Putamen (tissue), 1 donor: ENCODE results near the gene CSNK1A1.
"Not testable (repeated sequence)": the region's sequence is repeated elsewhere in the genome, so short reads cannot be mapped to it uniquely, and the experiment has no call there.

Source experiments
- DNase-seq: peaks from one replicate; pipeline ENCODE4 v3.0.0-alpha.2; 2016; ENCODE audit warnings: low spot score

Gene CSNK1A1

DNA sequence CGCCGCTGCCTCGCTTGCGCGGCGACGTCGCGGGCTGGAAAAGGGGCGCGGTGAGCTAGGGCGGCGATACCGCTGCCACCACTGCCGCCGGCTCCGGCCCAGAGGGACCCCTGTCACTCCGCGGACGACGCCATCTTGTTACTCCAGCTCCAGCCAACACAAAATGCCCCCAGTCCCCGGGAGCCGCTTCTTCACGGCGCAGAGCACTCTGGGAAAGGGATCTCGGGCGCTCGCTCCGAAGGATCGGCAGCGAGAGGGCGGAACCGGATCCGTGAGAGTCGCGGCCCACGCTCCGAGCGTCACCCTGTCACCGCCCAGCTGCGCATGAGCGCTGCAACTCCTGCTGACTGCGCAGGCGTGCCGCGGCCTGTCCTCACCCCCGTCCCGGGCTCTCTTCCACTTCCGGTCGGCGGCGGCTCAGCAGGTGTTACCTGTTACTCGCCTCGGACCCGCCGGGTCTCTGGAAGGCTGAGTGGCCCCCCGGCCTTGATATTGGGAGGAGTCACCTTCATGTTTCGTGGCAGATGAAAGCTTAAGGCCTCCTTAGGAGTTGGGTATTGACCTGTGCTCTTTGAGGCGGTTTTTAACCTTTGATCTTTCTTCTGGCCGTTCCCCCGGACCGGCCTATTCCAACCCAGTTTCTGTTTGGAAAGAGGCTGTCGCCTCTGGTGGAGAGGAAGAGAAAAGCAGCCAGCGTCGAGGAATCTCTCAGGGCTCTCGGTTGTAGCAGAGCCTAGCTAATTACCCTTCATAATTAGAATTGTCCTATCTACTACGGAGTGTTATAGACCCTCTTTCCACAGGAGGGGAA is at the start of gene CSNK1A1:
Gene CSNK1A1 (minus strand): TSS at position 213 of the 811 bp plus-strand sequence. CDS start 475 bp downstream, outside the sequence.
- peak; percentile 99 for DNase-seq

DNA sequence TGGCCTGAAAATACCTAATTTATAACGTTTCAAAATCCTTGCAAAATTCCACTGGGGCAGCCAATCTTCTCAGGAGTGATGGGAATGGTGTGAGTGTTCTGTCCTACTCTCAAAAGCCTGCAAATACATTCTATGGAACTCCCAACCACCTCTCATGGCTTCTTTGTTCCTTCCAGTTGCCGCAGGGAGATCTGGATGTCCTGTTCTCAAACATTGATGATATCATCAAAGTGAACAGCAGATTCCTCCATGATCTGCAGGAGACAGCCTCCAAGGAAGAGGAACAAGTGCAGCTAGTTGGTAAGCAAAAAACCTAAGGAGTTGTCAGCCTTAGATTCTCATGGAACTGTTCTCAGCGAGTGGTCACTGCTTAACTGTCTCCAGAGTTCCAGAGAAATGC is 49.7 kb upstream of the CSNK1A1 start:
- no peak for DNase-seq

DNA sequence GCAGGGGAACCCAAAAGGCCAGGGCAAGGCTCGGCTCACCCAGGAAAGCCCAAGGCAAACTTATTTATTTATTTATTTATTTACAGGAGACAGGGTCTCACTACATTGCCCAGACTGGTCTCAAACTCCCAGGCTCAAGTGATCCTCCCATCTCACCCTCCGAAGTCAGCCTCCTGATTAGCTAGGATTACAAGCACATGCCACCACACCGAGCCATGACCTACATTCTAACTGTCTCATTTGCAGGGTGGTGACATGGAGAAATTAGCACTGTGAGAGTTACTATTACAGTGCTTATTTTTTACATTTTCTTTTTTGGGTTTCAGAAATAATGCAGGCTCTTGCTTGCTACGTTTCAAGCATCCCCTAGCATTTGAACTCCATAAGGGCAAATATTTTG is 48.1 kb upstream of the CSNK1A1 start:
- no peak for DNase-seq

DNA sequence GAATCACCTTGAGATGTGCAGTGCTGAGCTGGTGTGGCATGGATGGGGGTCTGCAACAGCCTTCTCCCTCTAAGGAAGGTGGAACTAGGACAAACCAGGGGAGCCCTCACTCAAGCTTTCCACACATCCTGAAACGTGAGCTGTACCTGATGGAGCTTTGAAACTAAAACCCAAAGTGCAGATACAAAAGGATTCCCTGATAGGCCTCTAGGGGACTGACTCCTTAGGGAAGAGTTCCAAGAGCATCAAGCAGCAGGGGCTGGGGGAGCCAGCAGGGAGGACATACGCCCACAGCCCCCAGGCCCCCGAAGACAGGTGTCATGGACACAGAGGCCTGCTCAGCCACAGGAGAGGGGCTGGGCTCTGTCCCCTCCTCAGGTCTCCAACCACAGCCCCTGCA is 47.7 kb upstream of the CSNK1A1 start:
- no peak for DNase-seq

DNA sequence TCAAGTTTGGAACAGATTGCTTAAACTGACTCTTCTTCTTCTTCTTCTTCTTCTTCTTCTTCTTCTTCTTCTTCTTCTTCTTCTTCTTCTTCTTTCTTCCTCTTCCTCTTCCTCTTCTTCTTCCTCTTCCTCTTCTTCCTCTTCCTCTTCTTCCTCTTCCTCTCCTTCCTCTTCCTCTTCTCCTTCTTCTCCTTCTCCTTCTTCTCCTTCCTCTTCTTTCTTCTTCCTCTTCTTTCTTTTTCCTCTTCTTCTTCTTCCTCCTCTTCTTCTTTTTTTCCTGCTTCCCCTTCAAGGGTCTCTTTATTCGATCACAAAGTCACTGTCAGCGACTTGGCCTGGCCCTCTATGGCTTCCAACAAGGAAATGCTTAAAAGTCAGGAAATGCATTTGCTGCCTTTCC is 47.0 kb upstream of the CSNK1A1 start:
- not testable (repeated sequence) for DNase-seq

DNA sequence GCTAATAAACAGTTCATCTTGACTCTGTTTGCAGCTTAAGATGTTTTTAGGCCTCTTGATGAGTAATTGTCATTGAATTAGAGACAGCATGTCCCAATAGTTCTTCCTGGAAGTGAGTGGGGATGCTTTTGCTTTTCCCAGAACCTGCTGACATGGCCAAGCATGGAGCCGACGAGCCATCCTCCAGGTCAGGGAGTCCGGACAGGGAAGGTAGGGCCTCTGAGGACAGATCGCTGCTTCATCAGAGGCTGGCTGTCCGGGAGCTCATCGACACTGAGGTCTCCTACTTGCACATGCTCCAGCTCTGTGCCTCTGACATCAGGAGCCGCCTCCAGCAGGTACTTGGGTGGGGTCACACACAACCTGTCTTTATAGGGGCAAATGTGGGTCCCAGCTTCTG is 46.4 kb upstream of the CSNK1A1 start:
- no peak for DNase-seq

DNA sequence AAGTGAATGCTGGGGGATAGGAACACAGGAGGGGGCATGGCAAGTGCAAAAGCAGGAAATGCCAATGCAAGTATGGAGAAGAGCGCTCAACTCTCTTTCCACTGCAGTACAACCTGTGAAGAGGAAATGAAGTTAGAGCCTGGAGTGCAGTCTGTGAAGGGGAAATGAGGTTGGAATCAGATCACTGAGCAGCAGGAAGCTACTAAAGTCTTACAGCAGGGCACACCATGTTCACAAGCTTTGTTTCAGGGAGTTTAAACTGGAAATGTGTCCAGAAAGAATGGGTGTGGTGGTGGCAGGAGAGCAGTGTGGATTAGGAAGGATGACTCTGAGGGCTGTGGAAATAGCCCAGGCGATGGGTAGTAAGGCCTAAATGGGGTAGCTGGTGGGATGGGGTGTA is 45.5 kb upstream of the CSNK1A1 start:
- DNase-seq, result no peak

DNA sequence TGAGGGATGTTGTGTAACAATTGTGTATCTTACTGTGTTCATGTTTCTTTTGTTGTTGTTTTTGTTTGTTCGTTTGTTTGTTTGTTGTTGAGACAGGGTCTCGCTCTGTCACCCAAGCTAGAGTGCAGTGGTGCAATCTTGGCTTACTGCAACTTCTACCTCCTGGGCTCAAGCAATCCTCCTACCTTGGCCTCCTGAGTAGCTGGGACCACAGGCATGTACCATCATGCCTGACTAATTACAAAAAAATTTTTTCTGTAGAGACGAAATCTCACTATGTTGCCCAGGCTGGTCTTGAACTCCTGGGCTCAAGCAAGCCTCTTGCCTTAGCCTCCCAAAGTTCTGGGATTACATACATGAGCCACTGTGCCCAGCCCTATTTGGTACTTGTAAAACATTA is 43.9 kb upstream of the CSNK1A1 start:
- DNase-seq, result not testable (repeated sequence)

DNA sequence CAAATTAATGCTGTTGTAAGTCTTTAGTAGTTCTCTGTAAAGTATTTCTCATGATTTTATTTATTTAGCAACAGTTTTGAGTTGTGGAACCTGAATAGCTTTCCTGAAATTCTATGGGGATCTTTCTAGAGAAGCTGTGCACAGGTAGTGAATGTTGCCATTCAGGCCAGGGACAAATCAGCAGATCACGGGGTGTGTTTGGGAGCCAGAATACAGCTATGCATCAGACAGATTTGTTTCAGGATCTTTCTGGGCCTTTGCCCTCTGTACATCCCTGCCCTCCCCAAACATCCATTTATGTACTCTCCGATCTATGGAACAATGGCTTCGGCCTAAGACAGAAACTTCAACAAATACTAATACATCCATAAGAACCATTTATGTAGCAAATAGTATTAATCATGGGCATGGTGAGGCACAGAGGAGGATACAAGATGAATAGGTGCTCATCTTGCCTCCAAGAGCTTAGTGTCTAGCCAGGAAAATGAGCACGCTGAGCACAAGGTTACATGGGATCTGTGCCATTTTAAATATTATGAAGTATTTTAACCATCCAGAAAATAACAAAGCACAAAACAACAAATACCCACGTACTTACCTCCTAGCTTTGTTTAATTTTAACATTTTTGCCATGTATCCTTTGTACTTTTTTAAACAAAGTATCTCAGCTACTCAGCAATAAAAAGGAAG is 43.1 kb upstream of the CSNK1A1 start:
- no peak for DNase-seq

DNA sequence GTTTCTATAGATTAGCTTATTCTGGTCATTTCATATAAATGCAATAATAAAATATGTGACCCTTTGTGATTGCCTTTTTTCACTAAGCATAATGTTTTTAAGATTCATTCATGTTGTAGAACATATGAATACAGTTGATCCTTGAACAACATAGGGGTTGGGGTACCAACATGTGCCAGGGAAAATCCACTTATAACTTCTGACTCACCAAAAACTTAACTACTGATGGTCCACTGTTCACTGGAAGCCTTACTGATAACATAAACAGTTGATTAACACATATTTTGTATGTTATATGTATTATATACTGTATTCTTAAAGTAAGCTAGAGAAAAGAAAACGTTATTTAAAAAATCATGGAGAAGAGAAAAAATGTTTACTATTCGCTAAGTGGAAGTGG is 42.1 kb upstream of the CSNK1A1 start:
- no peak for DNase-seq

DNA sequence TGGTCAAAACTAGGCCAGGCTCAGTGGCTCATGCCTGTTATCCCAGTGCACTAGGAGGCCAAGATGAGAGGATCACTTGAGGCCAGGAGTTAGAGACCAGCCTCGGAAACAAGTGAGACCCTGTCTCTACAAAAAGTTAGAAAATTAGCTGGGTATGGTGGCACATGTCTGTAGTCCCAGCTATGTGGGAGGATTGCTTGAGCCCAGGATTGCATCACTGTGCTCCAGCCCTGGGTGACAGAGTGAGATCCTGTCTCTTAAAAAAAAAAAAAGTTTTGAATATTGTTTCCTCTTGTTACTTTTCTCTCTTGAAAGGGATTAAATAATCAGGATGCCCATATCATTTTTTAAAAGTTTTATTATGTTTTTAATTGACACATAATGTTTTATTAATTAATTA is 37.7 kb upstream of the CSNK1A1 start:
- no peak for DNase-seq

DNA sequence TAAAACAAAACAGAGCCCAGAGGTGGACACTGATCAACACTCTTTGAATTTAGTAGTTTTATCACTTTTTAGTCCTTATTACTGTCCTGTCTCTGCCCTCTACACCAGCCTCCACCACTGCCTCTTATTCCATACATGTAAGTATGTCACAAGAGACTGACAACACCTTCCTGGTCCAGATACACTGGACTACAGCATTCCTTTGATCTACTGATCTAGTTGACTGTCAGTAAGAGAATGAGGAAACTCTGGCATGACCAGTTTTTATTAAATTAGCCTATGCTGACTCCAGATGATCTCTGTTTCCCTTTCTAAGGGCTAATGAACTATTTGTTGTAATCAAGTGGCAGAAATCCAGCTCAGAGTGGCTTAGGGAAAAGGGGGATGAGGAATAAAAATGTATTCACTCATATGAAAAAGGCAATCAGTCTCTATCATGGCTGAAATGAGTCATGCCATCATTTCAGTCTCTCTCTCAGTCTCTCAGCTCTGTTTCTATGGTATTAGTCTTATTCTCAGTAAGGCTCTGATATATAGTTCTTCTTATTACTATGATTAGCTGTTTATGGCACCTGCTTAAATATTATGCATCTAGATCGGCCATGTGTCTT is 35.6 kb upstream of the CSNK1A1 start:
- no peak for DNase-seq

DNA sequence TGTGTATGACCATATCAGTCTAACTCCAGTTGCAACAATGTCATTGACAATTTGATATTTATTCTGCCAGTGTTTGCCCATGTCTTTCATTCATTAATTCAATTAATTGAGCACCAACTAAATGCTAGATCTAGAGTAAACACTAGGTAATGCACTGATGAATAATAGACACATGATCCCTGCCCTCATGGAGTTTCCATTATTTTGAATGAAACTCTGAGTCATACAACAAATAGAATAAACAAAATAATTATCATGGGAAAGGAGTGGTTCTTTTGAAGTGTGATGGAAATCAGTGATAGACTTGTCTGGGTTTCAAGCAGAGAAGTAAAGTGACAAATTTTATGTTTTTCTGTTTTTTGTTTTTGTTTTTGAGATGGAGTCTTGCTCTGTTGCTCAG is 34.7 kb upstream of the CSNK1A1 start:
- no peak for DNase-seq

DNA sequence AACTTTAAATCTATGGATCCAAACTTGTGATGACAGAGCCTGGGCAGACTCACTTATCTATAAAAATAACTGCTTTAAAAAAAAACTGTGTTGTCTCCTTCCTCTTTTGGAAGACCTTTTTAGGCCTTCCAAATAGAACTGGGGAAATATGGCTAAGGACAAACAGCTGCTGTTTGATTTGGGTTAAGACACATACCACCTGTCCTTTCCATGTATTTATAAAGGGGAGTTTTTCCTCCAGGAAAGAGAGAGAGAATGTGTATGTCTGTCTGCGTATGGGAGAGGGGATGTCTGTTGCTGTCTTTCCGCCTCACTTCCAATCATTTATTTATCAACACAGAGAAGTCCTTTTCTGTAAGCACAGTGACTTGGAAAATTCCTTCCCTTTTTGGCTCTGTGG is 32.9 kb upstream of the CSNK1A1 start:
- no peak for DNase-seq

DNA sequence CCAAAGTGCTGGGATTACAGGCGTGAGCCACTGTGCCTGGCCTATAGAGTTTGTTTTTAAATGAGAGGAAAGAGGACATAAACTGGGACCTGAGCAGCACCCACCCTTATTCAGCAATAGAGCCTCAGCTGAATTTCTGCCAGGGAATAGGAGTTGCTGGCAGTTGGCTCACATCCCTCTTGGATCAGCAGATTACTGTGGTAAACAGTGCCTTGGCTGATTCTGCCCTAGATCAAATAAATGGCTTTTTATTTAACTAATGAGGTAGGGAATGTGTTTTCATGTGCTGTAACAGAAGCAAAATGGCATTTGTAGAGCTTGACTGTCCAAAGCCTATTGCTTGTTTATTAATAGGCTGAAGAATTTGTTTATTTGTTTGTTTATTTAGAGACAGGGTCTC is 32.2 kb upstream of the CSNK1A1 start:
- DNase-seq, result peak; percentile 87

DNA sequence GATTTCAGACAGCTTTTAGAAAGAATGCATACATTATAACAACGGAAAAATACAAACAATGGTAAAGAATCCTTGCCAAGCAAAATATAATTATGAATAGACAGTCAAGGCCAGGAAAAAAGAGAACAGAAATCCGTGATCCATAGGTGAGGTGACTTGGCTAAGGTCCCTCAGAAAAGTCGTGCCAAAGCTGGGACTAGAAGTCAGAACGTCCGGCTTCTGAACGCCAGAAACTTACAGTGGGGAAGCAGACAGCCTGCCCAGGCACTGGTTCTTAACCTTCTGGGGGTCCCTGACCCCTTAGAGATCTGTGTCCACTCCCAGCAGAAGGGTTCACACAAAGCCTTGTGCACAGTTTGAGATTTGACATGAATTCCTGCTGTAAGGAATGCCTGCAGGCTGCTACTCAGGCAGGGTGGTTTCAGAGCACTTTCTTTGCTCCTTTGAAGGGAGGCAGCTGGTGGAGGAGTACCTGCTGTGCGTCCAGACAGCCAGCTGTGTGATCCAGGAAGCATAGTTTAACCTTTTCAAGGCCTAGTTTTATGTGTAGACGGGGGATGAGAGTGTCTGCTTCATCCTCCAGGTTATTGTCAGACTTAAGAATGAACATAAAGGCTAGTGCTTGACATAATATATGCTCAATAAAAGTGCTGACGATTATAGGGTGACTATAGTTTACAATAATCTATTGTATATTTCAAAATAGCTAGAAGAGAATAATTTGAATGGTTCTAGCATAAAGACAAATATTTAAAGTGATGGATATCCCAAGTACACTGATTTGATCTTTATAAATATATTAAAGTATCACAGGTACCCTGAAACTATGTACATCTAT is 30.9 kb upstream of the CSNK1A1 start:
- DNase-seq, result peak; percentile 46

DNA sequence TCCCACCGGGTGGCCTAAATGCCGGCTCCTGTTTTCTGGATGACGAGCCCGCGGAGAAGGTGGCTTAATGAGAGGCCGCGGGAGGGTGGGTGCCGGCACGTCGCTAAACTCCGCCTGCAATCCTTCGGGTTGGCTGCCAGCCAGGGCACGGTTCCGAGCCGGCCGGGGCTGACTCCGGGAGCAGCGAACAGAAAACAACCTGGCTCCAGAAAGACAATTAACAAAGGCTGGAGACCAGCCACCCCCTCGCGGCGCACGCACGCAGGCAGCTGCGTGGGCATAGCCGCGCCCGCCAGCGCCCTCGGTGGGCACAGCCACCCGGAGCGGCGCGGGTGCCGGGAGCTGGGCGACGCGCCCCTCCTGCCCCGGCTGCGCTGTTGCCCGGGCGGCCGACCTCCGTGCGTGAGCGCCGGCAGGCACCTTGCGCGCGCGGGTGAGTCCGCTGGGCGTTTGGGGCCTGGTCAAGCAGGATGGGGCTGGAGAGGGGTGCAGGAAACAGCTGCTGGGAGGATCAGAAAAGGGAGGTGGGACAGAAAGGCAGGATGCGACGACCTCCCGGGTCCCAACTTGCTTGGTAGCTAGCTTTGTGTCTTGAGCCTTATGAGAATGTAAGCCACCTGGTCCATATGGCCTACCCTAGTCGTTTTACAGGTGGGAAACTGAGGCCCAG is 30.1 kb upstream of the CSNK1A1 start, which contains the start of gene ARHGEF37:
Gene ARHGEF37 (plus strand): TSS at position 307 of the 670 bp plus-strand sequence. CDS start 16,272 bp downstream, outside the sequence.
- DNase-seq, result peak; percentile 89

DNA sequence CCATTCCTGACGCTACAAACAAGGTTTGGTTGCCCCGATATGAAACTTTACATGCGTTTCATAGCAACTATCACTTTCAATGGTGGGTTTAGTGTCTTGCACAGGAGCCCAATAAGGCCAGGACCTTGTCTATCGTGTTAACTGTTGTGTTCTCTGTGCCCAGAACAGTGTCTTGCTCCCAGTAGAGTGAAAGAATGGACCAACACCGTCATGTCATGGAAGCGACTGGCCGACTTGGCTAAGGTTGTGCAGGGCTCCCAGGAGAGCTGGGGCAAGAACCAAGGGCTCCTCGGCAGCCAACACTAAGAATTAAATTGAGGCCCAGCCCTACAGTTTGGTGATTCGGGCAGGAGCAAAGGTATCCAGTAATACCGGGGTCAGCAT is 29.6 kb upstream of the CSNK1A1 start:
- DNase-seq, result no peak

DNA sequence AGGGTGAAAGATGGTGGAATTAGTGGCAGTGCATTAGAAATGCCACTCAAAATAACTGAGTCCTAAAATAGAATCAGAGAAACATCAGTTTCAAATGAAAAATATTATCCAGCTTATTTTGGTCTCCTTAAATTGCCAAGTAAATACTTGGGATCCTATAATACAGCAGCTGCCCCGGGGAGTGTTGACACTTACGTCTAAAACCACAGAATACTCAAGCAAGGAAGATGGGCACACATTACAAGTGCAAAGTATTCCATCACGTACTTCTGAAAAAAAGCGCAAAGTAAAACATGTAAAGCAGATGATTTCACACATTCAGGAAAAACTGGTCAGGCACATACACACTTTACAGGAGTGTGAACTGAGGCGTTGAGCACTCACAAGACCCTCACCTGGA is 27.7 kb upstream of the CSNK1A1 start:
- DNase-seq, result no peak

DNA sequence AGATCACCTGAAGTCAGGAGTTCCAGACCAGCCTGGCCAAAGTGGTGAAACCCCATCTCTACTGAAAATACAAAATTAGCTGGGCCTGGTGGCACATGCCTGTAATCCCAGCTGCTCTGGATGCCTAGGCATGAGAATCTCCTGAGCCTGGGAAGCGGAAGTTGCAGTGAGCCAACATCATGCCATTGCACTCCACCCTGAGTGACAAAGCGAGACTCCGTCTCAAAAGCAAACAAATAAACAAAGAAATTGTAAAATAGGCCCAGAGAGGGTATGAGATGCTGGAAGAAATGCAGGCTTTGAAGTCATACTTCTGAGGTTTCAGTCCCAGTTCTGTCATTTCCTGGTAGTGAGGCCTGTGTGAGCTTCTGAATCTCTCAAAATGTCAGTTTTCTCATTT is 24.8 kb upstream of the CSNK1A1 start:
- no peak for DNase-seq

DNA sequence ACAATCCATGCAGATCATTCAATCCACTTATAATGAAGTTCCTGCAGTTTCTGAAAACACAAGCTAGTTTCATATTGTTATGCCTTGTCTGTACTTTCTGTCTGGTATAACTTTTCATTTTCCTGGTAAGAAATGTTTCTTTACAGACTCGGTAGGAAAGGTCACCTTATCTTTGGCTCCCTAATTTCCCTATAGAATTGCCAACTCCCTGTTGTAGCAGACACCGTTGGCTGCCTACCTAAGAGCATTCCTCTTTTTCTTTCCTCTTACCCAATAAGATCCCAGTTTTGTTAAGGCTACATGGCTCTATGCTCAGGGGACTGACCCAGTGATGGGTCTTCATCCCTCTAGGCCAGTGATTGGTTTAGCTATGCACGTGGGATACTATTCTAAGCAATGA is 23.9 kb upstream of the CSNK1A1 start:
- no peak for DNase-seq
